ENCODE data around the gene AKR1B1. TPM values are rescaled to one million over a fixed set of nuclear protein-coding genes. Genes with fewer than 3 reads are reported as not detected.

AKR1B1 gene
- total and polyA plus RNA-seq, 2 of the 13 experiments (the other 11 are each of a cell fraction or from before 2014, with no cell fraction given), result 89.9 to 133 TPM

- Histone ChIP-seq H3K9me3 (ENCODE audit: low read length) (no peaks in the 10 kb centered on the region), H3K9ac (ENCODE audit: insufficient read depth, low read depth, low read length) (no peak overlapping the region), H3K27me3 (ENCODE audit: control insufficient read depth in 1 of 2, insufficient read depth in 2 of 2, low read length in 2 of 2) (peaks cover 0 to 19% of the 10 kb centered on the region in 2 experiments; a peak in 2 of 5 replicates), H4K20me1 (ENCODE audit: insufficient read depth, low read length) (no peaks in the 10 kb centered on the region), H3K4me3 (replicated peaks in 1 of 3; ENCODE audit: insufficient read depth in 1 of 3, low read depth in 2 of 3, low read length in 3 of 3) (no peak overlapping the region), H2AFZ (ENCODE audit: low read length) (no peak overlapping the region), H3K4me2 (ENCODE audit: low read depth, low read length) (no peak overlapping the region), H3K36me3 (replicated peaks in 1 of 2; ENCODE audit: control insufficient read depth in 1 of 2, insufficient read depth in 2 of 2, low read length in 2 of 2) (no peaks in the 10 kb centered on the region), H3K4me1 (ENCODE audit: insufficient read depth, low read length) (no peaks in the 10 kb centered on the region), H3K79me2 (ENCODE audit: insufficient read depth, low read length) (no peaks in the 10 kb centered on the region), H3K27ac (ENCODE audit: extremely low read length, insufficient read depth, low read length) (no peak overlapping the region)
- ChIA-PET CTCF (ENCODE audit: low intra/inter-chr PET ratio, low total read pairs) (no interaction called here), POLR2A (no interaction called here)
- in situ Hi-C loops (cut with HindIII; ENCODE audit: extremely low pct_ligation_motif_present, low pct_unique_long_range_greater_than_20kb) (no loop called here), intact Hi-C loops (cut with micrococcal nuclease; ENCODE audit: unreplicated experiment) (no loop called here)
- WGBS (ENCODE audit: low lambda C conversion rate), result 3% methylated on average over 3 of the region's 3 CpGs
- DNase-seq (ENCODE audit: low spot score), result no peak
- TF ChIP-seq ZKSCAN1 (IDR thresholded peaks at IDR 0.05; ENCODE audit: low read length), result no peak
- no peak for TF ChIP-seq HNF1A (IDR thresholded peaks at IDR 0.05; ENCODE audit: low read depth)
- no peak for TF ChIP-seq HNF1A (CRISPR knock-in tag; IDR thresholded peaks at IDR 0.05; ENCODE audit: borderline replicate concordance)
- TF ChIP-seq ARID4A (CRISPR knock-in tag; IDR thresholded peaks at IDR 0.05; ENCODE audit: borderline replicate concordance), result no peak
- no peak for TF ChIP-seq KLF9 (CRISPR knock-in tag; IDR thresholded peaks at IDR 0.05; ENCODE audit: low read depth)
- FAIRE-seq, result no peak
- no TSS peak for BruUV-seq (replicated peaks)
- ATAC-seq, result no peak
Measured at GRCh38 chr7:134407311-134407710, 51.6 kb downstream of the AKR1B1 start.

Measured in HepG2 (cell line).